Measurements from ENCODE around the gene C5orf52. TPM values are rescaled to one million over a fixed set of nuclear protein-coding genes. Genes with fewer than 3 reads are reported as not detected.
"Not testable (repeated sequence)": the region's sequence is repeated elsewhere in the genome, so short reads cannot be mapped to it uniquely, and the experiment has no call there.

Gene C5orf52
- polyA plus RNA-seq, 4 donors: not detected

GRCh38 chr5:157719245-157719644 is 47.9 kb downstream of the C5orf52 start:
- no peak for DNase-seq (ENCODE audit: low read depth in 4 of 4, low spot score in 3 of 4)

GRCh38 chr5:157721159-157721558 is 49.8 kb downstream of the C5orf52 start:
- DNase-seq (ENCODE audit: low read depth in 4 of 4, low spot score in 3 of 4): no peak

GRCh38 chr5:157722895-157723294 is 51.6 kb downstream of the C5orf52 start:
- DNase-seq (ENCODE audit: low read depth in 4 of 4, low spot score in 3 of 4): not testable (repeated sequence)

- DNase-seq (ENCODE audit: low read depth in 4 of 4, low spot score in 3 of 4): not testable (repeated sequence)
Measured at GRCh38 chr5:157726607-157727006, 55.3 kb downstream of the C5orf52 start.

GRCh38 chr5:157727858-157728257 is 56.5 kb downstream of the C5orf52 start:
- not testable (repeated sequence) for DNase-seq (ENCODE audit: low read depth in 4 of 4, low spot score in 3 of 4)

Other genes with a start within 250 kb of the C5orf52 start
- 1 to 10 TPM in 1 of 4 donors, under 1 TPM in 3; 0.07 to 1.8 (median 0.54) TPM for gene NIPAL4, start 211.3 kb upstream of the C5orf52 start, polyA plus RNA-seq (ENCODE audit: insufficient read length in 4 of 4)
- 10 to 100 TPM in 1 of 4 donors, 1 to 10 TPM in 3; 8.7 to 21.3 (median 9.3) TPM for gene ADAM19, start 95.8 kb upstream of the C5orf52 start, polyA plus RNA-seq (ENCODE audit: insufficient read length in 4 of 4)
- under 1 TPM; 0.30 to 0.76 (median 0.56) TPM for gene SOX30, start 19.1 kb upstream of the C5orf52 start, polyA plus RNA-seq (ENCODE audit: insufficient read length in 4 of 4)
- gene THG1L, start 59.9 kb downstream of the C5orf52 start, polyA plus RNA-seq (ENCODE audit: insufficient read length in 4 of 4): 10 to 100 TPM; 22.6 to 28.0 (median 26.3) TPM
- gene LSM11, start 72.2 kb downstream of the C5orf52 start, polyA plus RNA-seq (ENCODE audit: insufficient read length in 4 of 4): 1 to 10 TPM; 6.6 to 8.8 (median 8.1) TPM
- gene CLINT1, start 187.6 kb downstream of the C5orf52 start, polyA plus RNA-seq (ENCODE audit: insufficient read length in 4 of 4): 100 to 1,000 TPM in 3 of 4 donors, 10 to 100 TPM in 1; 73.2 to 138 (median 132) TPM

All from left renal pelvis (tissue), 4 donors.